Neuronal stem cell (in vitro differentiated cells): Measurements from ENCODE around the gene FAM131B. TPM values are rescaled to one million over a fixed set of nuclear protein-coding genes. Genes with fewer than 3 reads are reported as not detected.

ENCODE experiments used
- DNase-seq: peaks from one replicate; pipeline ENCODE4 v3.0.0-alpha.2; 2013; ENCODE audit warnings: low spot score
- H2AFZ ChIP-seq: one replicate; pipeline ENCODE4 v1.6.1; 2013; ENCODE audit warnings: mild to moderate bottlenecking, low read length, inconsistent platforms
- H2AK5ac ChIP-seq: 2 replicates; pipeline ENCODE4 v1.6.1; 2013; ENCODE audit warnings: low read depth, mild to moderate bottlenecking, inconsistent platforms, low read length, moderate library complexity, mixed read lengths
- H2BK120ac ChIP-seq: 2 replicates; pipeline ENCODE4 v1.6.1; 2013; ENCODE audit warnings: low read depth, mild to moderate bottlenecking, inconsistent platforms, low read length, moderate library complexity, mixed read lengths
- H2BK12ac ChIP-seq: one replicate; pipeline ENCODE4 v1.6.1; 2013; ENCODE audit warnings: low read length, inconsistent platforms
- H2BK15ac ChIP-seq: 2 replicates; pipeline ENCODE4 v1.6.1; 2013; ENCODE audit warnings: mild to moderate bottlenecking, low read length, inconsistent platforms, mixed read lengths
- H2BK5ac ChIP-seq: one replicate; pipeline ENCODE4 v1.6.1; 2013; ENCODE audit warnings: inconsistent platforms, mild to moderate bottlenecking, low read length, moderate library complexity
- H3K14ac ChIP-seq: one replicate; pipeline ENCODE4 v1.6.1; 2013; ENCODE audit warnings: low read length, inconsistent platforms
- H3K18ac ChIP-seq: 2 replicates; pipeline ENCODE4 v1.6.1; 2013; ENCODE audit warnings: low read length, inconsistent platforms
- H3K23ac ChIP-seq: 2 replicates; pipeline ENCODE4 v1.6.1; 2013; ENCODE audit warnings: low read depth, mild to moderate bottlenecking, mixed read lengths, low read length, inconsistent platforms; ENCODE audit not compliant: poor library complexity
- H3K27ac ChIP-seq: replicated peaks from 3 replicates; pipeline ENCODE4 v1.5.1; 2013; ENCODE audit warnings: low read length, inconsistent platforms
- H3K27me3 ChIP-seq, 3 experiments: 2 replicates each; pipeline ENCODE4 v1.6.1; 2013; ENCODE audit warnings: low read length in 3 of 3, mild to moderate bottlenecking in 2 of 3, inconsistent platforms in 1 of 3, low read depth in 1 of 3, mixed read lengths in 1 of 3, moderate library complexity in 1 of 3; ENCODE audit not compliant: control insufficient read depth in 3 of 3, insufficient read depth in 3 of 3
- H3K36me3 ChIP-seq, 2 donors: replicated peaks in 1 of 2; 2 replicates each; pipeline ENCODE4 v1.6.1; 2013; ENCODE audit warnings: low read length in 2 of 2; ENCODE audit not compliant: control insufficient read depth in 2 of 2, insufficient read depth in 2 of 2
- H3K4ac ChIP-seq: 2 replicates; pipeline ENCODE4 v1.6.1; 2013; ENCODE audit warnings: inconsistent platforms, mild to moderate bottlenecking, low read length, moderate library complexity
- H3K4me1 ChIP-seq, 2 donors: 1 replicate in 1 of 2; 2 replicates in 1 of 2; pipeline ENCODE4 v1.6.1; 2013; ENCODE audit warnings: low read length in 2 of 2, low read depth in 1 of 2; ENCODE audit not compliant: control insufficient read depth in 2 of 2, insufficient read depth in 1 of 2
- H3K4me2 ChIP-seq: one replicate; pipeline ENCODE4 v1.6.1; 2013; ENCODE audit warnings: mild to moderate bottlenecking, low read length, inconsistent platforms; ENCODE audit not compliant: insufficient read depth, poor library complexity, severe bottlenecking
- H3K4me3 ChIP-seq, 2 donors: 2 replicates each; pipeline ENCODE4 v1.5.1; 2013; ENCODE audit warnings: low read length in 2 of 2, mild to moderate bottlenecking in 2 of 2, inconsistent platforms in 1 of 2, moderate library complexity in 1 of 2
- H3K79me1 ChIP-seq: one replicate; pipeline ENCODE4 v1.6.1; 2013; ENCODE audit warnings: low read depth, mild to moderate bottlenecking, inconsistent platforms, low read length, moderate library complexity
- H3K9ac ChIP-seq: one replicate; pipeline ENCODE4 v1.6.1; 2013; ENCODE audit warnings: mild to moderate bottlenecking, low read depth, low read length, inconsistent platforms; ENCODE audit not compliant: poor library complexity
- H3K9me3 ChIP-seq, 2 donors: replicated peaks in 1 of 2; 2 replicates each; pipeline versions ENCODE3 to v1.6.1; 2013; ENCODE audit warnings: low read length in 2 of 2, mild to moderate bottlenecking in 2 of 2, inconsistent platforms in 1 of 2, low read depth in 1 of 2, mixed read lengths in 1 of 2, moderate library complexity in 1 of 2; ENCODE audit not compliant: control insufficient read depth in 2 of 2, insufficient read depth in 1 of 2
- H4K8ac ChIP-seq: one replicate; pipeline ENCODE4 v1.6.1; 2013; ENCODE audit warnings: low read depth, mild to moderate bottlenecking, inconsistent platforms, low read length, moderate library complexity
- H4K91ac ChIP-seq: one replicate; pipeline ENCODE4 v1.6.1; 2013; ENCODE audit warnings: low read length, low read depth, mild to moderate bottlenecking, inconsistent platforms; ENCODE audit not compliant: poor library complexity
- WGBS, 2 donors: extraction: QIAGEN DNeasy Blood & Tissue Kit; methylation state at CpG; one replicate each; pipeline ENCODE4 v1.1.7; 2013; ENCODE audit warnings: missing lambda C conversion rate in 2 of 2, mixed read lengths in 1 of 2; ENCODE audit not compliant: insufficient read length in 2 of 2, insufficient replicate concordance in 1 of 2; ENCODE audit errors: extremely low coverage in 2 of 2; 5-methylcytosine and 5-hydroxymethylcytosine counted together
- small RNA-seq: library from polyadenylated mRNA; stranded (forward); fragments of <200 nt; extraction: miRNeasy Mini kit (QIAGEN cat#:217004); gene quantifications from one replicate; pipeline ENCODE3, GENCODE V24; 2013; ENCODE audit not compliant: insufficient read depth

The FAM131B gene

GRCh38 chr7:143304938-143305337 lies 57.6 kb downstream of the FAM131B start:
- peaks cover 57 to 97% of the 10 kb centered on the region in 2 donors for H3K36me3 ChIP-seq
- no peak overlapping the region for H3K23ac ChIP-seq
- no CpG with 5 or more reads among the region's 6 CpGs for WGBS, 2 donors
- no peak overlapping the region for H3K4me2 ChIP-seq
- no peak overlapping the region for H4K8ac ChIP-seq
- no peak overlapping the region for H3K18ac ChIP-seq
- H3K4me1 ChIP-seq: no peaks in the 10 kb centered on the region
- H3K9me3 ChIP-seq: peaks cover 0 to 2% of the 10 kb centered on the region in 2 donors
- no peak overlapping the region for H3K4me3 ChIP-seq
- H3K9ac ChIP-seq: no peak overlapping the region
- H2AFZ ChIP-seq: no peak overlapping the region
- no peak overlapping the region for H2BK12ac ChIP-seq
- no peak overlapping the region for H3K14ac ChIP-seq
- no peak overlapping the region for H3K27ac ChIP-seq
- no peaks in the 10 kb centered on the region for H3K79me1 ChIP-seq
- H4K91ac ChIP-seq: no peak overlapping the region
- H2BK120ac ChIP-seq: no peak overlapping the region
- H2AK5ac ChIP-seq: no peak overlapping the region
- H2BK15ac ChIP-seq: no peak overlapping the region
- H3K27me3 ChIP-seq: no peaks in the 10 kb centered on the region
- H3K4ac ChIP-seq: no peak overlapping the region
- no peak for DNase-seq
- no peak overlapping the region for H2BK5ac ChIP-seq

DNA sequence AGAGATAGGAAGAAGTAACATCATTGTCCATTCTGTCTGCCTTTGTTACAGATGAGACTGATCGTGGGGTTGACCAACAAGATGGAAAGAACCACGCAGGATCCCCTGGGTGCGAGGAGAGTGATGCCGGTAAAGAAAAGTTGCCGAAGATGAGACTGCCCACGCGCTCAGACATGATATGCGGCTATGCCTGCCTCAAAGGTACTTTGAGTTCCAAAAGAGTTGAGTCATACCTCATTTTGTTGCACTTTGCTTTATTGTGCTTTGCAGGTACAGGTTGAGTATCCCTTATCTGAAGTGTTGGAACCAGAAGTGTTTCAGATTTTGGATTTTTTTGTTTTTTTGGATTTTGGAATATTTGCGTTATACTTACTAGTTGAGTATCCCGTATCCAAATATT lies 58.8 kb downstream of the FAM131B start:
- Histone ChIP-seq H3K79me1 (no peaks in the 10 kb centered on the region), H3K14ac (no peak overlapping the region), H2BK5ac (no peak overlapping the region), H3K36me3 (peaks cover 61 to 98% of the 10 kb centered on the region in 2 donors), H3K4ac (no peak overlapping the region), H3K9ac (no peak overlapping the region), H2AK5ac (no peak overlapping the region), H2BK120ac (no peak overlapping the region), H3K27ac (no peak overlapping the region), H3K23ac (no peak overlapping the region), H2AFZ (no peak overlapping the region), H2BK15ac (no peak overlapping the region), H3K18ac (no peak overlapping the region), H4K91ac (no peak overlapping the region), H3K9me3 (peaks cover 0 to 2% of the 10 kb centered on the region in 2 donors), H3K4me2 (no peak overlapping the region), H3K4me3 (no peak overlapping the region), H3K4me1 (no peaks in the 10 kb centered on the region), H4K8ac (no peak overlapping the region), H2BK12ac (no peak overlapping the region), H3K27me3 (no peaks in the 10 kb centered on the region)
- no peak for DNase-seq
- WGBS, 2 donors: no CpG with 5 or more reads among the region's 10 CpGs

Small RNA genes lying within 50 kb of the gene (small RNA-seq; reads per million reads assigned to genes)
- not detected for gene MIR6892
